Measurements from ENCODE around the gene NCR3LG1.

The NCR3LG1 gene, protein sequence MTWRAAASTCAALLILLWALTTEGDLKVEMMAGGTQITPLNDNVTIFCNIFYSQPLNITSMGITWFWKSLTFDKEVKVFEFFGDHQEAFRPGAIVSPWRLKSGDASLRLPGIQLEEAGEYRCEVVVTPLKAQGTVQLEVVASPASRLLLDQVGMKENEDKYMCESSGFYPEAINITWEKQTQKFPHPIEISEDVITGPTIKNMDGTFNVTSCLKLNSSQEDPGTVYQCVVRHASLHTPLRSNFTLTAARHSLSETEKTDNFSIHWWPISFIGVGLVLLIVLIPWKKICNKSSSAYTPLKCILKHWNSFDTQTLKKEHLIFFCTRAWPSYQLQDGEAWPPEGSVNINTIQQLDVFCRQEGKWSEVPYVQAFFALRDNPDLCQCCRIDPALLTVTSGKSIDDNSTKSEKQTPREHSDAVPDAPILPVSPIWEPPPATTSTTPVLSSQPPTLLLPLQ

GRCh38 chr11:17351510-17352176 lies at the start of gene NCR3LG1:
TSS of gene NCR3LG1 (plus strand) at chr11:17351800. CDS start at chr11:17351970, 170 bp downstream.
- DNase-seq = no peak

DNA sequence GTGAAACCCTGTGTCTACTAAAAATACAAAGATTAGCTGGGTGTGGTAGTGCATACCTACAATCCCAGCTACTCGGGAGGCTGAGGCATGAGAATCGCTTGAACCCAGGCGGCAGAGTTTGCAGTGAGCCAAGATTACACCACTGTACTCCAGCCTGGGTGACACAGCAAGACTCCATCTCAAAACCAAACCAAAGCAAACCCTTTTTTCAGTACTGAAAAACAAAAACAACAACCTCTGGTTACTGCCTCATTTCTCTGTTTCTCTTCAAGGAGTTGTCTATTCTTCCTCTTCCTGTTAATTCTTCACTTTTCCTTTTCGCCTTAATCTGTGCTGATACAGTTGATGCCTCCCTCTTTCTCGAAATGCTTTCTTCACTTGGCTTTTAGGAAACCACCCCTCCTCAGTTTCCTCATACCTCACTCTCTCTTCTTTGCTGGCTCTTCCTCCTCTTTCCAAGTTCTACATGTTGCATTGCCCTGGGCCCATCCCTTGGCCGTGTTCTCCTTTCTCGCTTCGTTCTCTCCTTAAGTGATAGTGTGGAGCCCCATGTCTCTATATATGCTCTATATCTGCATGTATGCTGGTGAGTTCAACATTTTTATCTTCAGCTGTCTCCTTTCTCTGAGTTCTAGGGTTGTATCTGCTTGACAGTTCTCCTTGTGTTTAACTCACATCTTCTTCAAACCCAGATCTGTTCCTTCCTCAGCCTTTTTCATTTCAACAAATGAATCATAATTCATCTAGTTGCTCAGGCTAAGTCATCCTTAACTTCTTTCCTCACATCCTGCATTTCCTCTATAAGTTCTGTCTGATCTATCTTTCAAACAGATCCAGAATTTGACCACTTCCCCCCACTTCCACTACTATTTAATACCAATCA lies 38.0 kb upstream of the NCR3LG1 start:
- no peak for DNase-seq

DNA sequence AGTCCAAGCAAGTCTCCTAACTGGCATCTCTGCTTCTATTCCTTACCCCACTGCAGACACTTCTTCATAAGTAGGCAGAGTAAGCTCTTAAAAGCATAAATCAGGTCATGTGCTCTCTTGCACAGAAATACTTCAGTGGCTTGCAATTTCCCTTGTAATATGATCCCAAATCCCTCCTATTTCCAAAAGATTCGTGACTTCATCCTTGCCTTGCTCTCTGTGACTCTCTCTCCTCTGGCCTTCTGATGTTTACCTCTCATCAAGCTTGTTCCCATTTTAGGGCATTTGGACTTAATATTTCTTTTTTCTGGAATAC lies 37.4 kb upstream of the NCR3LG1 start:
- DNase-seq = no peak

GRCh38 chr11:17314904-17315426 lies 36.6 kb upstream of the NCR3LG1 start:
- DNase-seq = no peak

GRCh38 chr11:17328871-17329494 lies 22.6 kb upstream of the NCR3LG1 start:
- no peak for DNase-seq

- no peak for DNase-seq
These were observed 19.9 kb upstream of the NCR3LG1 start for GRCh38 chr11:17331669-17332068.

- no peak for DNase-seq
These were observed 17.6 kb upstream of the NCR3LG1 start for GRCh38 chr11:17333799-17334586.

DNA sequence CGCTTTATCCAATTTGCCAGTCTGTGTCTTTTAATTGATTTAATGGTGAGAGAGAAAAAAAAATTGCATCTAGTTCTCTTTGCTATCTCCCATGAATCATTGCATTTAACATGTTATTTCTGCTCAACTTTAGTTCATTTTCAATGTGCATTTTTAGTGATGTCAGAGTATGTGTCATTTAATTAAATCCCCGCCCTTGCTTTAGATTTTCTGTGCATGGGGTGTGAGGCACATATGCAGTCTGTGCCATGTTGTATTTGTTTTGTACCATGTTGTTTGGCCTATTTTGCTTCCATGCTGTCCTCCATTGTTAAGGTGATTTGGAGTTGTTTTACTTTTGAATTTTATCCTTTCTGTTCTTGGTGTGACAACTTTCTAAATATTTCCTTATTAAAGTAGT lies 8.3 kb upstream of the NCR3LG1 start:
- no peak for DNase-seq

DNA sequence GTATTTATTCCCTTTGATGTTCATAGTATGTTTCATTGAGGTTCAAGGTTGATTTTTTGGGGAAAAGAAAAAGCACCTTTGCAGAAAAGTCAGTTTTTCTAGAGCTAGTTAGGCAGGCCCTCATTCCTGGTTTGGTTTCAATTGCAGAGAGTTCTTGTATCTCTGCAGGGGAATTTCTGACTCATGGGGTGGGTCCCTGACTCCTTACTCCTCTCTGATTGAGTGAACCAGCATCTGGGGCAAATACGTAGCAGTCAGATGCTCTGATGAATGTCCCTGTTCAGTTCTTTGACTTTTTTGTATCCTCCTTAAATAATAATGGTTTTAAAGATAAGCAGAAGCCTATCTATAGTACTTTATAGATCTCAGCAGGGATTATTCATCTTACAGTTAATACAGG lies 7.7 kb upstream of the NCR3LG1 start:
- no peak for DNase-seq

- no peak for DNase-seq
These were observed 3.9 kb upstream of the NCR3LG1 start for GRCh38 chr11:17347676-17348075.

- no peak for DNase-seq
These were observed 987 bp upstream of the NCR3LG1 start for GRCh38 chr11:17350455-17351171.

DNA sequence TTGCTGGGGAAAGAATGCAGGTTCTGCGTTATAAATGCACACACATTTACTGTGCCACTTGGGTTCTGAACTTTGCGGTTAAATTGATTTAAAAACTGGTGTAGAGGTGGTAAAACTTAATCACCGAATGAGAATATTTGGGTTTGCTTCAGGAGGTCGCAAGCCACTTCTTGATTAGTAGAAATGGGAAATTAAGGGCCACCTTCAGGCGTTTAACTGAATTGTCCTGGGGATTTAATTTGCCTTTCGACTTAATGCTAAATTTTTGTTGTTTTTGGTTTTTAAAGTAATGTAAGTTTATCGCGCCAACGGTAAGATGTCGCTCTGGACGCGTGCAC lies 459 bp upstream of the NCR3LG1 start:
- no peak for DNase-seq

GRCh38 chr11:17352950-17353820 lies 1.6 kb downstream of the NCR3LG1 start:
- peak; percentile 43 for DNase-seq

DNA sequence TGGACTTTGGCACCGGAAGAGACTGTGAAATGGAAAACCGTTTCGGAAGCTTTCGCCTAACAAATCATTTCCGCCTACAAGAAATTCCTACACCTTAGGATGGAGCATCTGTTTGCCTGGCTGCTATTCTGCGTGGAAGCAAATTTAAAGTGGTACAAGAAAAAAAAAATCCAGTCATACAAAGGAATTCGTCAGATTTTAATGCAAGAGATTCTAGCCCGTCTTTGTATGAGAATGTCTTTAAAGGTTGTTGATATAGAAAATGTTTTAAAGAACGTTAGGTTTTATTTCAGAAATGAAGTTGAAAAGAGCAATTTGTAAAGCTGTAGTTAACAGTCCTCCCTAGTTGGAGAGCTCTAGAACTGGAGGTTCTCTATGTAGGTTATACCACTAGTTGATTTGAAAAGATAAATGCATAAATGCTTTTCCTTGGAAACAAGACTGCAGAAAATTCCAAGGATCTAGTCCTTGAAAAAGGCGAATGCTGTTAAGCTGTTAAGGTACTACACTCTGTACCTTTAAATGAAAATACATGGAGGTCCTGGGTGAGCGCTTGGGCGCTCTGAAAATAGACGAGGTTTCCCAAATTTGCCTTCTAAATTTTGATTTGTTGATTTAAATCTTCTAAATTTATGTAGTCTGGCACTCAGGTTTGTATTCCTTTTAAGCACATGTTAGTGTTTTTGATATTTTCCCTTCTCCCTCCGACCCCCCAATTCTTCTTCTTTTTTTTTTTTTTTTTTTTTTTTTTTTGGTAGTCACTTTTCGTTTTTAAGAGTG lies 2.4 kb downstream of the NCR3LG1 start:
- no peak for DNase-seq

- DNase-seq = peak; percentile 24
These were observed 3.0 kb downstream of the NCR3LG1 start for GRCh38 chr11:17354601-17354991.

DNA sequence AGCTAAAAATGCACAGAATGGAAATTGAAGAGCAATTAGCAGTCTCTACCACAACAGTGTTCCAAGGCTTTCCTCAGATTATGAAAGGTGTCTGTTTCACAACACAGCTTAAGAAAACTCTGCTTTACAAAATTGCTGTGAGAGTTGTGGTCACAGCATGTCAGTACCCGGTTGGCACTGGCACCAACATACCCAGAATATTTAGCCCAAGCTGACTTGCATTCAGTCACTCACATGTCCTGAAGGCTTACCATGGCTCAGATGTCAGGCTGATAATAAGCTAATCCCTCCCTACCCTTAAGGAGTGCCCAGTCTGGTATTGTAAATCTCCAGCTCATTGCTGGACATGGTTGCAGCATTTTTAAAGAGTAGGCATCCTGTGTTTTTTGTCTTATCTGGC lies 14.9 kb downstream of the NCR3LG1 start:
- DNase-seq = no peak

DNA sequence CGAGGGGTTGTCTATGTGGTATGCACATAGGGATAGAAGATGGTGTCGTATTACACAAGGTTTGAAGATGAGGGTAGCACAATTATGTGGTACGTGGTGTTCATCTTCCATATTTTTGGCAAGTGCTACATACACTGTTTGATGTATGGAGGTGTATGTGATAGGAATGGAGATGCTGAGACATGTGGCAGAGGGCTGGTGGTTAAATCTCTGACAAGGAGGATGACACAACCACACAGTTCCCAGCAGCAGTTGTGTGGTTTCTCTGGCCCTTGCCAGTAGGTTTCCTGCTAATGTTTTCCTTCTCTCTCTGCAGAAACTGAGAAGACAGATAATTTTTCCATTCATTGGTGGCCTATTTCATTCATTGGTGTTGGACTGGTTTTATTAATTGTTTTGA lies 17.0 kb downstream of the NCR3LG1 start:
- no peak for DNase-seq

DNA sequence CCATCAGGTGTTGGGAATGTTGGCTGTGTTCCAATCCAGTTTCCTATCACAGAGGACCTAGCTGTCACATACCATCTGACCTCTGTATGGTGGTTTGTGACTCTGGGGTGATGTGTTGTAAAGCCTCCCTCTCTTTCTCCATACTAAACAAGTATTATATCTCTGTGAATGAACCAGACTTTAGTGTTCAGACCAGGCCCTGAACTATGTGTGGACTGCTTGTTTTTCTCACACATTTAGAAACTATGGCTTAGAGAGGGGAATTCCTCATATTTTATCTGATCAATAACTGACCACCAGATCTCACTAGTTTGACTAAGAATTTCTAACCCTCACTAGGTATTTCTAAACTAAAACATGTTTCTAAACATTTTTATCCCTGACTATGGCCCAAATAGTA lies 17.5 kb downstream of the NCR3LG1 start:
- no peak for DNase-seq

- no peak for DNase-seq
These were observed 18.2 kb downstream of the NCR3LG1 start for GRCh38 chr11:17369684-17370243.
